ENCODE data around the gene TMEM100. TPM values are rescaled to one million over a fixed set of nuclear protein-coding genes. Genes with fewer than 3 reads are reported as not detected.
A peak's percentile ranks its signal among the peaks of the same experiment; 100 is the strongest.

The TMEM100 gene
- total RNA-seq, 2 experiments from 2014 or later: not detected

- Mint-ChIP-seq H3K27me3 (peaks cover 49% of the 10 kb centered on the region), H3K9me3 (no peaks in the 10 kb centered on the region), H3K36me3 (ENCODE audit: low read depth) (no peaks in the 10 kb centered on the region), H3K4me3 (no peak overlapping the region), H3K4me1 (ENCODE audit: low read depth) (no peaks in the 10 kb centered on the region), H3K27ac (no peak overlapping the region)
- intact Hi-C loops (cut with micrococcal nuclease): no loop called here
- ATAC-seq (no peak), DNase-seq (no peak)
- TF ChIP-seq CTCF (IDR thresholded peaks at IDR 0.05): no peak
- POLR2A ChIA-PET: interaction anchor here (1.2 kb wide), 1 partner anchor 23 kb away, joined by 4 read pairs; no protein-coding TSS in a partner anchor
- CTCF ChIA-PET: interaction anchor here (1.5 to 2.7 kb wide), 4 partner anchors 10 to 196 kb away, joined by 3 to 14 read pairs (median 8); no protein-coding TSS in a partner anchor
These were observed 488 bp downstream of the TMEM100 start for GRCh38 chr17:55722016-55722736.

DNA sequence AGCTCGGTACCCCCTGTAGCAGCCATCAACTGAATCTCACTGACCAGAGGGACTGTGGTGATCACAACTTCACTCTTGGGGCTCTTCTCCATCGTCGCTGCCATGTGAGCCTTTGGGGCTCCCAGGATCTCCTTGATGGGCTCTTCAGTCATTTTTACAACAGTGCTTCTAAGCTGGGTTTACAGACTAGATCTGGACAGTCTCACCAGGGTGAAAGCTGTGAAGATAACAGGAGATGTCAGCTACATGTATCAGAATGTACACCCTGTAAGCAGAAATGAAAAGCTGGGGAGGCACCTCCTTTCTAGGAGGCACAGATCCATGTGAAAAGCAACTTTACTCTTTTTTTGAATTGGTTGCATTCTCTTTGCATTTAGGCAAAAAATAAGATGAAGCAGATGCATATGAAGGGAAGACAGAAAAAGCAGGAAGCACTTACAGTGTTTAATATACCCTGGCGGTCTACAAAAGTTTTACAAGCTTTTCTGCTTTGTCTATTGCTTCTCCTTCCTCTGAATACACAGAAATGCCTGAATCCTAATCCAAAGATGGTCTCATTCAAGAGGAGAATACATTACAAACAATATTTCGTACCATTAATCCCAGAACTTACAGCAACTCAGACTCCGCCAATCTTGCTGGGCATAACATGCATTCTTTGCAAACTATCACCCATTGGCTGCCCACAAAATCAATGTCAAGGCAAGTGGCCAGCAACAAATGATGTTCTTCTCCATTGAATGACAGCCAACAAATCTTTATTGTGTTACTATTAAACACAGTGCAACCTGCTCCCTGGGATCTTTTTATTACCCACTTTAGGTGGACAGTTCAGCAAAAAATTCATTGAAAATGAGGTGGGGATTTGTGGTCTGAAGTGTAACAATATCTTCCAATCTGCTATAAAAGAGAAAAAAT, 1.5 kb downstream of the TMEM100 start:
- intact Hi-C loops (cut with micrococcal nuclease): no loop called here
- peaks cover 41% of the 10 kb centered on the region for H3K27me3 Mint-ChIP-seq
- H3K36me3 Mint-ChIP-seq (ENCODE audit: low read depth): no peaks in the 10 kb centered on the region
- no peak overlapping the region for H3K27ac Mint-ChIP-seq
- no peaks in the 10 kb centered on the region for H3K4me1 Mint-ChIP-seq (ENCODE audit: low read depth)
- ChIA-PET POLR2A (interaction anchor here (0.9 kb wide), 1 partner anchor 24 kb away, joined by 3 read pairs; no protein-coding TSS in a partner anchor), CTCF (interaction anchor here (1.2 to 2.7 kb wide), 6 partner anchors 9 to 195 kb away, joined by 3 to 14 read pairs (median 4); partner anchors contain the start of gene PCTP)
- no peak for DNase-seq
- no peaks in the 10 kb centered on the region for H3K9me3 Mint-ChIP-seq
- no peak overlapping the region for H3K4me3 Mint-ChIP-seq
- ATAC-seq: no peak
- TF ChIP-seq CTCF (IDR thresholded peaks at IDR 0.05): no peak

DNA sequence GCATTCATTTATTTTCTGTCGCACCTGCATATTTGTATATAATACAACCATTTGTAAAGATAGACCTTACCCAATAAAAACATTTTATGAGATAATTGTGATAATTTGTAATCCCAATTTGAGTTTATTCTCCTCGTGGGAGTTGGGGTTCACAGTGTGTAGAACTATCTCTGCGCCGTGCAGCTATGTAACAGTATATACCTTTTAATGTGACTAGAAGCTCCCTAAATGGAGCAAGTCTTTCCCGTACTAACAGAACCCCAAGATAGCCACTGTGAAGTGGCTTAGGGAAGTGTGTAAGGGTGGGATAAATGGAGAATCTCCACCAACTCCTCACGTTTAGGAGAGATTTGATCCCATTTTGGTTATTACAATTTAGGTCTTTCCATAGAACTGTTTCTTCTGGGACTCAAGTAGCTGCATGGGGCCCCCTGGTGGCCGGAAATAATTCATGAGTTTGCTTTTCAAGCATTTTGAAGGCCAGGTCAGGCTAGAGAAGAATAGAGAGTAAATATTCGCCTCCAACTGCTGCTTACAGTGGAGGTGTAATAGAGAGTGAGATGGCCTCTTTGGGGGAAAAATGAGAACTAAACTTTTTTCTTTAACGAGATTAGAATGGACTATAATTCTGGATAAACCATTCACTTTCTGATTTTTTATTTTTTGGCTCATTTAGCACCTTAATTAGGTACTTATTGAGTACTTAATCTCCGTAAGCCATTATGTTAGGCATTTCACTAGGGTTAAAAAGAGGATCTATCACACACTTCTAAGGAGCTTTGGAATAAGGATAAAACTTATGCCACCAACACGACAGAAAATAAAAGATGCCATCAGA, 4.5 kb downstream of the TMEM100 start:
- ATAC-seq (no peak), DNase-seq (peak; percentile 87)
- intact Hi-C loops (cut with micrococcal nuclease): loop anchor here (5.0 kb wide), 1 partner anchor 191 kb away; no protein-coding TSS in a partner anchor
- peak; percentile 74 for TF ChIP-seq CTCF (IDR thresholded peaks at IDR 0.05)
- Mint-ChIP-seq H3K9me3 (no peaks in the 10 kb centered on the region), H3K27ac (no peak overlapping the region), H3K4me1 (ENCODE audit: low read depth) (no peaks in the 10 kb centered on the region), H3K27me3 (peaks cover 25% of the 10 kb centered on the region), H3K4me3 (no peak overlapping the region), H3K36me3 (ENCODE audit: low read depth) (no peaks in the 10 kb centered on the region)
- ChIA-PET CTCF (interaction anchor here (0.8 to 3.7 kb wide), 29 partner anchors 8 to 325 kb away, joined by 3 to 26 read pairs (median 4); partner anchors contain the start of gene PCTP), POLR2A (no interaction called here)

GRCh38 chr17:55717432-55717831, 5.2 kb downstream of the TMEM100 start:
- no peaks in the 10 kb centered on the region for H3K4me1 Mint-ChIP-seq (ENCODE audit: low read depth)
- ATAC-seq (no peak), DNase-seq (no peak)
- peaks cover 19% of the 10 kb centered on the region for H3K27me3 Mint-ChIP-seq
- ChIA-PET CTCF (interaction anchor here (0.8 to 3.7 kb wide), 28 partner anchors 8 to 324 kb away, joined by 3 to 26 read pairs (median 4); partner anchors contain the start of gene PCTP), POLR2A (no interaction called here)
- no peaks in the 10 kb centered on the region for H3K9me3 Mint-ChIP-seq
- intact Hi-C loops (cut with micrococcal nuclease): loop anchor here (5.0 kb wide), 1 partner anchor 190 kb away; no protein-coding TSS in a partner anchor
- H3K4me3 Mint-ChIP-seq: no peak overlapping the region
- no peak for TF ChIP-seq CTCF (IDR thresholded peaks at IDR 0.05)
- no peak overlapping the region for H3K27ac Mint-ChIP-seq
- H3K36me3 Mint-ChIP-seq (ENCODE audit: low read depth): no peaks in the 10 kb centered on the region

All from activated CD8-positive, alpha-beta T cell treated with anti-CD3 and anti-CD28 coated beads for 36 hours (primary cell).